ENCODE results near the gene RHOH.

DNA sequence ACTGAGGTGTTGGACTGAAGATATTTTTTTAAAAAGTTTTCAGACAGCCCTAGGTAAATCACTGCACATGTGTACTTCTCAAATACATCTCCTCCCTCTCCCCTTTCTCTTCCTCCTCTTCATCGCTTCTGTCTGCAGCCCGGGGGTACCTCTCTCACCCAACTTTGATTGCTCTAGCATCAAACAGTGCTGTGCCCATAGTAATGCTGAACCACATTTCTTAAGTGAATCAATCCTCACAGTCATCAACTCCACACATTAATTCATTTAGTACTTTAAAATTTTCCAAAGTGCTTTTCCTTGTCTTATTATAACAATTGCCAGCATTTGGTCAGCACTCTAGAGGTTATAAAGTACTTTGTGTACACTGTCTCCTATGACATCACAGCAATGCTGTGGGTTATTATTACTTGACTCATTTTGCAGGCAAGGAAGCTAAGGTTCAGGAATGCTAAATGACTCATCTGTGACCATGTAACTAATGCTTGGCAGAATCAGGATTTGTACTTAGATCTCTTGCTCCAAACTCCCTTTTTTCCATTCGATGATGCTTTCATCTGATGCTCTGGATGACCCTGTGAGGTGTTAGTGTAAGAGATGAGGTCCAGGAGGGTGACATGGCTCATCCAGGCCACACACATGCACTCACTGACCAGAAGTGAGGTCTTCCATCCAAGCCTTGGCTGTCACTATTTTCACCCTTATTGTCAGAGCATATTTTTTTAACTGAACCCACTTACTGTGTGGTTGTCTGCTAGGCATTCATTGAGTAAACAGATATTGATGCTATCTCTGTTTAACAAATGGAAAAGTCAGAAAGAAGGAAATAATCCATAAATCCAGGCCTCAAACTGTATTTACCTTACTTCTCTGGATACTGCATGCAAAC, 58.8 kb downstream of the RHOH start:
- TF ChIP-seq, protein P1, sequence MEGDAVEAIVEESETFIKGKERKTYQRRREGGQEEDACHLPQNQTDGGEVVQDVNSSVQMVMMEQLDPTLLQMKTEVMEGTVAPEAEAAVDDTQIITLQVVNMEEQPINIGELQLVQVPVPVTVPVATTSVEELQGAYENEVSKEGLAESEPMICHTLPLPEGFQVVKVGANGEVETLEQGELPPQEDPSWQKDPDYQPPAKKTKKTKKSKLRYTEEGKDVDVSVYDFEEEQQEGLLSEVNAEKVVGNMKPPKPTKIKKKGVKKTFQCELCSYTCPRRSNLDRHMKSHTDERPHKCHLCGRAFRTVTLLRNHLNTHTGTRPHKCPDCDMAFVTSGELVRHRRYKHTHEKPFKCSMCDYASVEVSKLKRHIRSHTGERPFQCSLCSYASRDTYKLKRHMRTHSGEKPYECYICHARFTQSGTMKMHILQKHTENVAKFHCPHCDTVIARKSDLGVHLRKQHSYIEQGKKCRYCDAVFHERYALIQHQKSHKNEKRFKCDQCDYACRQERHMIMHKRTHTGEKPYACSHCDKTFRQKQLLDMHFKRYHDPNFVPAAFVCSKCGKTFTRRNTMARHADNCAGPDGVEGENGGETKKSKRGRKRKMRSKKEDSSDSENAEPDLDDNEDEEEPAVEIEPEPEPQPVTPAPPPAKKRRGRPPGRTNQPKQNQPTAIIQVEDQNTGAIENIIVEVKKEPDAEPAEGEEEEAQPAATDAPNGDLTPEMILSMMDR (IDR thresholded peaks at IDR 0.05; ENCODE audit: low read length), result no peak
- TF ChIP-seq EZH2 (IDR thresholded peaks at IDR 0.05; ENCODE audit: borderline replicate concordance, low read length), result no peak
